Epithelial cell of prostate (primary cell): Measurements from ENCODE around the gene CYP19A1.

Source experiments
- DNase-seq: peaks from one replicate; pipeline ENCODE4 v3.0.0-alpha.2; 2011; ENCODE audit warnings: low read depth, low spot score
- H3K27ac ChIP-seq: fragments of 450-650 bp; 2 replicates; pipeline ENCODE4 v1.5.1; 2017; ENCODE audit warnings: mild to moderate bottlenecking

CYP19A1 gene

GRCh38 chr15:51161491-51162220 is 176.7 kb downstream of the CYP19A1 start:
- no peak overlapping the region for H3K27ac ChIP-seq
- DNase-seq = no peak

- no peak for DNase-seq
- H3K27ac ChIP-seq = no peak overlapping the region
These were observed 177.9 kb downstream of the CYP19A1 start for GRCh38 chr15:51160484-51160883.
